ENCODE measurements around the gene DOCK2. TPM values are rescaled to one million over a fixed set of nuclear protein-coding genes. Genes with fewer than 3 reads are reported as not detected.

Gene DOCK2
- total and polyA plus RNA-seq, 2 of the 8 experiments (the other 6 are each of a cell fraction or from before 2014, with no cell fraction given) = 3.9 to 5.7 TPM

GRCh38 chr5:170076739-170077138 lies 439.7 kb downstream of the DOCK2 start:
- H2BK15ac ChIP-seq (ENCODE audit: low read length) = no peak overlapping the region
- H3K4me1 ChIP-seq (replicated peaks in 1 of 4; ENCODE audit: control insufficient read depth in 3 of 4, insufficient read depth in 4 of 4, low read length in 3 of 4) = no peaks in the 10 kb centered on the region
- H3K4me2 ChIP-seq (ENCODE audit: insufficient read depth in 1 of 2, low read depth in 2 of 2, low read length in 2 of 2) = no peak overlapping the region
- H3K4me3 ChIP-seq (ENCODE audit: extremely low read depth in 1 of 4, insufficient read depth in 2 of 4, low read depth in 3 of 4, low read length in 4 of 4) = no peak overlapping the region
- H2BK120ac ChIP-seq (replicated peaks; ENCODE audit: low read depth, low read length) = no peak overlapping the region
- no peak overlapping the region for H2AK5ac ChIP-seq (ENCODE audit: low read depth, low read length)
- H2BK5ac ChIP-seq (ENCODE audit: low read depth, low read length) = no peak overlapping the region
- no peaks in the 10 kb centered on the region for H3K9me3 ChIP-seq (ENCODE audit: insufficient read depth in 2 of 2, low read depth in 1 of 2, low read length in 1 of 2)
- no peak overlapping the region for H3K9ac ChIP-seq (replicated peaks in 1 of 4; ENCODE audit: extremely low read depth in 1 of 4, low read depth in 3 of 4, low read length in 3 of 4)
- H3K79me2 ChIP-seq (ENCODE audit: control insufficient read depth in 1 of 2, insufficient read depth in 2 of 2, low read length in 2 of 2) = no peaks in the 10 kb centered on the region
- no peak overlapping the region for H2BK12ac ChIP-seq (ENCODE audit: low read depth, low read length)
- no peak overlapping the region for H3K4ac ChIP-seq (replicated peaks; ENCODE audit: insufficient read length, low read depth, low read length)
- no peak overlapping the region for H2BK20ac ChIP-seq (ENCODE audit: low read length)
- H3K14ac ChIP-seq (ENCODE audit: insufficient read length) = no peak overlapping the region
- POLR2A ChIA-PET (ENCODE audit: partially characterized antibody) = no interaction called here
- FAIRE-seq = no peak
- no peak overlapping the region for H3K27ac ChIP-seq (ENCODE audit: low read depth, low read length)
- no peak overlapping the region for H4K91ac ChIP-seq (replicated peaks; ENCODE audit: insufficient read length, low read length)
- H4K20me1 ChIP-seq (replicated peaks in 1 of 2; ENCODE audit: control insufficient read depth in 1 of 2, insufficient read depth in 2 of 2, low read length in 2 of 2) = no peaks in the 10 kb centered on the region
- no peaks in the 10 kb centered on the region for H3K36me3 ChIP-seq (ENCODE audit: control insufficient read depth in 2 of 4, insufficient read depth in 4 of 4, low read length in 3 of 4)
- no peak overlapping the region for H3K56ac ChIP-seq (replicated peaks; ENCODE audit: insufficient read length, low read depth, low read length)
- no peak overlapping the region for H4K5ac ChIP-seq (ENCODE audit: insufficient read length, low read depth, low read length)
- CTCF ChIA-PET (ENCODE audit: partially characterized antibody) = interaction anchor here (1.1 kb wide), 1 partner anchor 335 kb away, joined by 3 read pairs; no protein-coding TSS in a partner anchor
- no peak overlapping the region for H2AFZ ChIP-seq (ENCODE audit: low read length)
- H3K23me2 ChIP-seq (ENCODE audit: low read depth, low read length) = no peaks in the 10 kb centered on the region
- no peak for DNase-seq (ENCODE audit: low read depth in 1 of 2, low spot score in 2 of 2)
- H3K18ac ChIP-seq (ENCODE audit: extremely low read depth, low read length) = no peak overlapping the region
- H4K8ac ChIP-seq (ENCODE audit: extremely low read depth, insufficient read depth, low read length) = no peak overlapping the region
- no peak overlapping the region for H3K23ac ChIP-seq (ENCODE audit: insufficient read length)
- H3K27me3 ChIP-seq (replicated peaks in 1 of 4; ENCODE audit: control insufficient read depth in 3 of 4, extremely low read depth in 1 of 4, insufficient read depth in 3 of 4, low read length in 3 of 4) = no peaks in the 10 kb centered on the region; a peak in 1 of 7 replicates
- H3K79me1 ChIP-seq (ENCODE audit: low read depth, low read length) = no peaks in the 10 kb centered on the region
- TF ChIP-seq EZH2 (IDR thresholded peaks at IDR 0.05; ENCODE audit: low read depth, low read length, severe bottlenecking) = no peak
- no peak for TF ChIP-seq SIN3A (conservative IDR thresholded peaks at IDR 0.05 in 1 of 2, IDR thresholded peaks at IDR 0.05 in 1 of 2; ENCODE audit: low read depth in 1 of 2, low read length in 2 of 2)
- TF ChIP-seq, protein P1, sequence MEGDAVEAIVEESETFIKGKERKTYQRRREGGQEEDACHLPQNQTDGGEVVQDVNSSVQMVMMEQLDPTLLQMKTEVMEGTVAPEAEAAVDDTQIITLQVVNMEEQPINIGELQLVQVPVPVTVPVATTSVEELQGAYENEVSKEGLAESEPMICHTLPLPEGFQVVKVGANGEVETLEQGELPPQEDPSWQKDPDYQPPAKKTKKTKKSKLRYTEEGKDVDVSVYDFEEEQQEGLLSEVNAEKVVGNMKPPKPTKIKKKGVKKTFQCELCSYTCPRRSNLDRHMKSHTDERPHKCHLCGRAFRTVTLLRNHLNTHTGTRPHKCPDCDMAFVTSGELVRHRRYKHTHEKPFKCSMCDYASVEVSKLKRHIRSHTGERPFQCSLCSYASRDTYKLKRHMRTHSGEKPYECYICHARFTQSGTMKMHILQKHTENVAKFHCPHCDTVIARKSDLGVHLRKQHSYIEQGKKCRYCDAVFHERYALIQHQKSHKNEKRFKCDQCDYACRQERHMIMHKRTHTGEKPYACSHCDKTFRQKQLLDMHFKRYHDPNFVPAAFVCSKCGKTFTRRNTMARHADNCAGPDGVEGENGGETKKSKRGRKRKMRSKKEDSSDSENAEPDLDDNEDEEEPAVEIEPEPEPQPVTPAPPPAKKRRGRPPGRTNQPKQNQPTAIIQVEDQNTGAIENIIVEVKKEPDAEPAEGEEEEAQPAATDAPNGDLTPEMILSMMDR (IDR thresholded peaks at IDR 0.05; ENCODE audit: control extremely low read depth in 1 of 3, insufficient read depth in 1 of 3, low read depth in 1 of 3, low read length in 3 of 3) = no peak
- no peak for TF ChIP-seq KDM1A (IDR thresholded peaks at IDR 0.05; ENCODE audit: borderline replicate concordance, low read length)
- no peak for TF ChIP-seq BCL11A (IDR thresholded peaks at IDR 0.05; ENCODE audit: low read depth in 2 of 2, low read length in 2 of 2)
- no peak for TF ChIP-seq TAF7 (optimal IDR thresholded peaks at IDR 0.05; ENCODE audit: borderline replicate concordance, low read depth, low read length)
- no peak for TF ChIP-seq NRF1 (IDR thresholded peaks at IDR 0.05; ENCODE audit: low read depth, low read length)
- no peak for TF ChIP-seq SP1 (IDR thresholded peaks at IDR 0.05; ENCODE audit: low read depth, low read length)
- TF ChIP-seq E2F6 (IDR thresholded peaks at IDR 0.05) = no peak
- no peak for TF ChIP-seq KDM5A (IDR thresholded peaks at IDR 0.05; ENCODE audit: low read length)
- TF ChIP-seq NANOG (IDR thresholded peaks at IDR 0.05; ENCODE audit: insufficient read depth, low read depth, low read length, poor library complexity, severe bottlenecking) = no peak
